NCI-H1092 (cell line): Measurements from ENCODE around the gene KIAA0825.
"Not testable (repeated sequence)": the region's sequence is repeated elsewhere in the genome, so short reads cannot be mapped to it uniquely, and the experiment has no call there.

ENCODE experiments used
- DNase-seq: peaks from one replicate; lab custom pipeline; 2025; lab: John Stamatoyannopoulos, UW

KIAA0825 gene

GRCh38 chr5:94375801-94376200, 242.6 kb downstream of the KIAA0825 start:
- no peak for DNase-seq

GRCh38 chr5:94374336-94374735, 244.1 kb downstream of the KIAA0825 start:
- DNase-seq, result no peak

- DNase-seq, result no peak
Observed at GRCh38 chr5:94367900-94368299, 250.5 kb downstream of the KIAA0825 start.

GRCh38 chr5:94366811-94367210, 251.6 kb downstream of the KIAA0825 start:
- no peak for DNase-seq

- DNase-seq, result no peak
Observed at GRCh38 chr5:94362857-94363256, 255.5 kb downstream of the KIAA0825 start.

- no peak for DNase-seq
Observed at GRCh38 chr5:94361832-94362796, 256.3 kb downstream of the KIAA0825 start.

- DNase-seq, result no peak
Observed at GRCh38 chr5:94361161-94361560, 257.2 kb downstream of the KIAA0825 start.

- no peak for DNase-seq
Observed at GRCh38 chr5:94360382-94361130, 257.8 kb downstream of the KIAA0825 start.

GRCh38 chr5:94359880-94360279, 258.5 kb downstream of the KIAA0825 start:
- no peak for DNase-seq

- no peak for DNase-seq
Observed at GRCh38 chr5:94355811-94356210, 262.6 kb downstream of the KIAA0825 start.

GRCh38 chr5:94354837-94355485, 263.4 kb downstream of the KIAA0825 start:
- DNase-seq, result not testable (repeated sequence)

GRCh38 chr5:94353605-94354004, 264.8 kb downstream of the KIAA0825 start:
- no peak for DNase-seq

GRCh38 chr5:94347130-94347529, 271.3 kb downstream of the KIAA0825 start:
- no peak for DNase-seq

- no peak for DNase-seq
Observed at GRCh38 chr5:94345257-94345656, 273.1 kb downstream of the KIAA0825 start.

- DNase-seq, result no peak
Observed at GRCh38 chr5:94337617-94338016, 280.8 kb downstream of the KIAA0825 start.

GRCh38 chr5:94335936-94336335, 282.5 kb downstream of the KIAA0825 start:
- DNase-seq, result no peak

GRCh38 chr5:94329115-94329514, 289.3 kb downstream of the KIAA0825 start:
- no peak for DNase-seq

GRCh38 chr5:94326586-94326985, 291.8 kb downstream of the KIAA0825 start:
- DNase-seq, result no peak

- DNase-seq, result no peak
Observed at GRCh38 chr5:94316916-94317838, 301.2 kb downstream of the KIAA0825 start.

GRCh38 chr5:94314460-94315131, 303.8 kb downstream of the KIAA0825 start:
- DNase-seq, result no peak

GRCh38 chr5:94313696-94314095, 304.7 kb downstream of the KIAA0825 start:
- DNase-seq, result no peak
